ENCODE measurements around the gene MBNL2.

GRCh38 chr13:97182111-97182890 lies 39.8 kb upstream of the MBNL2 start:
- TF ChIP-seq POLR2AphosphoS5 (IDR thresholded peaks at IDR 0.05; ENCODE audit: low read depth, low read length) (no peak), POLR2A (IDR thresholded peaks at IDR 0.05; ENCODE audit: low read depth, low read length) (no peak), TAF1 (IDR thresholded peaks at IDR 0.05; ENCODE audit: borderline replicate concordance, low read depth, low read length) (no peak)
